MM.1S (cell line): ENCODE data around the gene GPATCH4.

Experiments
- DNase-seq: peaks from one replicate; pipeline ENCODE4 v3.0.0-alpha.2; 2015
- H2AFZ ChIP-seq: fragments of 300-600 bp; sonication (generic); 2 replicates; pipeline ENCODE4 v1.6.0; 2016; ENCODE audit warnings: antibody characterized with exemption, low read length
- H3F3A ChIP-seq: fragments of 300-600 bp; sonication (generic); 2 replicates; pipeline ENCODE4 v1.6.1; 2016; ENCODE audit warnings: mild to moderate bottlenecking, antibody characterized with exemption, low read length, moderate library complexity, mixed read lengths; ENCODE audit not compliant: insufficient read depth
- H3K27ac ChIP-seq: fragments of 300-600 bp; sonication (generic); 2 replicates; pipeline ENCODE4 v1.5.1; 2016; ENCODE audit warnings: mild to moderate bottlenecking, low read length
- H3K27me3 ChIP-seq: fragments of 300-600 bp; sonication (generic); replicated peaks from 2 replicates; pipeline ENCODE4 v1.6.0; 2016; ENCODE audit warnings: low read length; ENCODE audit not compliant: insufficient read depth
- H3K36me3 ChIP-seq: fragments of 300-600 bp; sonication (generic); replicated peaks from 2 replicates; pipeline ENCODE4 v1.6.1; 2016; ENCODE audit warnings: mild to moderate bottlenecking, low read length, mixed read lengths; ENCODE audit not compliant: insufficient read depth
- H3K4me1 ChIP-seq: fragments of 300-600 bp; sonication (generic); 2 replicates; pipeline ENCODE4 v1.6.1; 2016; ENCODE audit warnings: low read length, mixed read lengths
- H3K4me2 ChIP-seq: fragments of 300-600 bp; sonication (generic); 2 replicates; pipeline ENCODE4 v1.6.0; 2016; ENCODE audit warnings: low read depth, low read length
- H3K4me3 ChIP-seq: fragments of 300-600 bp; sonication (generic); 2 replicates; pipeline ENCODE4 v1.5.1; 2016; ENCODE audit warnings: low read length, mixed read lengths
- H3K79me2 ChIP-seq: fragments of 300-600 bp; sonication (generic); 2 replicates; pipeline ENCODE4 v1.6.1; 2016; ENCODE audit warnings: mixed run types, low read length, mixed read lengths
- H3K9ac ChIP-seq: fragments of 300-600 bp; sonication (generic); 2 replicates; pipeline ENCODE4 v1.6.1; 2016; ENCODE audit warnings: low read length, mixed read lengths
- H3K9me2 ChIP-seq: fragments of 300-600 bp; sonication (generic); replicated peaks from 2 replicates; pipeline ENCODE4 v1.6.1; 2016; ENCODE audit warnings: mild to moderate bottlenecking, low read length, mixed read lengths; ENCODE audit not compliant: insufficient read depth
- H3K9me3 ChIP-seq: fragments of 300-600 bp; sonication (generic); replicated peaks from 2 replicates; pipeline ENCODE4 v1.6.1; 2016; ENCODE audit warnings: mild to moderate bottlenecking, low read length, mixed read lengths; ENCODE audit not compliant: insufficient read depth
- H4K20me1 ChIP-seq: fragments of 300-600 bp; sonication (generic); 2 replicates; pipeline ENCODE4 v1.6.1; 2016; ENCODE audit warnings: mild to moderate bottlenecking, low read length, moderate library complexity, mixed read lengths; ENCODE audit not compliant: insufficient read depth
- CTCF ChIP-seq: fragments of 300-600 bp; sonication (generic); IDR thresholded peaks from 2 replicates; pipeline ENCODE4 v1.5.1; 2016; ENCODE audit warnings: antibody characterized with exemption, low read length, mixed read lengths
- EZH2 ChIP-seq: fragments of 300-600 bp; sonication (generic); optimal IDR thresholded peaks from 2 replicates; pipeline ENCODE3; 2017; ENCODE audit warnings: low read depth, mild to moderate bottlenecking, antibody characterized with exemption, low read length, mixed read lengths
- EZH2phosphoT487 ChIP-seq: fragments of 300-600 bp; sonication (generic); IDR thresholded peaks from 2 replicates; pipeline ENCODE4 v1.6.1; 2018; ENCODE audit warnings: antibody characterized with exemption, low read length

The GPATCH4 gene

DNA sequence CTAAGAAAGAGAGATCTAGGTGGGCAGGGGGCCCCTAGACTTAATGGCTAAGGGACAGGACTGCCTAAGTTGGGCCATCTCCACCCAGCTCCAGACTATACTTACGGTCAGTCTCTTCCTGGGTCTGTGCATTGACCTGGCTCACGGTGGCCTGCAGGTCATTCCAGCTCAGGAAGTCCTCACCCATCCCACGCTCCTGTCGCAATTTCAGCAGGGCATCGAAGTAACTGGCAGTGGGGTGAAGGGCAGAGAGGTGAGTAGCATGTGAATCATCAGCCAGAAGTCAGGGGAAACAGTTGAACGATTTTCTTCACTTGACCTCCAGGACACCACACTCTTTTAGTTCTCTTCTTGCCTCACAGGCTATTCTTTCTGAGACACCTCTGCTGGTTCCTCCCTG is 49.4 kb downstream of the GPATCH4 start:
- Histone ChIP-seq H3K4me1 (no peaks in the 10 kb centered on the region), H3K4me2 (no peak overlapping the region), H3K27me3 (no peaks in the 10 kb centered on the region), H3K36me3 (no peaks in the 10 kb centered on the region), H3K9me2 (no peaks in the 10 kb centered on the region), H4K20me1 (no peaks in the 10 kb centered on the region), H3K9me3 (no peaks in the 10 kb centered on the region), H3F3A (no peaks in the 10 kb centered on the region), H3K79me2 (no peaks in the 10 kb centered on the region), H2AFZ (no peak overlapping the region), H3K9ac (no peak overlapping the region), H3K4me3 (no peak overlapping the region), H3K27ac (no peak overlapping the region)
- TF ChIP-seq EZH2phosphoT487, result no peak
- no peak for TF ChIP-seq CTCF
- TF ChIP-seq EZH2, result no peak
- DNase-seq, result no peak

- TF ChIP-seq CTCF (no peak), EZH2phosphoT487 (no peak), EZH2 (no peak)
- no peak overlapping the region for H3K4me3 ChIP-seq
- no peaks in the 10 kb centered on the region for H3F3A ChIP-seq
- no peaks in the 10 kb centered on the region for H3K4me1 ChIP-seq
- no peaks in the 10 kb centered on the region for H3K9me2 ChIP-seq
- no peaks in the 10 kb centered on the region for H3K36me3 ChIP-seq
- no peak overlapping the region for H3K9ac ChIP-seq
- H3K4me2 ChIP-seq, result no peak overlapping the region
- no peak overlapping the region for H3K27ac ChIP-seq
- H3K27me3 ChIP-seq, result no peaks in the 10 kb centered on the region
- no peaks in the 10 kb centered on the region for H3K79me2 ChIP-seq
- DNase-seq, result no peak
- H3K9me3 ChIP-seq, result no peaks in the 10 kb centered on the region
- H2AFZ ChIP-seq, result no peak overlapping the region
- H4K20me1 ChIP-seq, result no peaks in the 10 kb centered on the region
Measured at GRCh38 chr1:156551066-156551643, 50.1 kb downstream of the GPATCH4 start.

GRCh38 chr1:156550346-156550745 is 50.9 kb downstream of the GPATCH4 start:
- no peak overlapping the region for H3K4me3 ChIP-seq
- no peaks in the 10 kb centered on the region for H3K36me3 ChIP-seq
- no peaks in the 10 kb centered on the region for H3K9me3 ChIP-seq
- H3F3A ChIP-seq, result no peaks in the 10 kb centered on the region
- no peaks in the 10 kb centered on the region for H4K20me1 ChIP-seq
- DNase-seq, result no peak
- no peaks in the 10 kb centered on the region for H3K9me2 ChIP-seq
- TF ChIP-seq EZH2 (no peak), CTCF (no peak), EZH2phosphoT487 (no peak)
- no peak overlapping the region for H2AFZ ChIP-seq
- no peaks in the 10 kb centered on the region for H3K27me3 ChIP-seq
- no peak overlapping the region for H3K4me2 ChIP-seq
- no peak overlapping the region for H3K9ac ChIP-seq
- H3K4me1 ChIP-seq, result no peaks in the 10 kb centered on the region
- no peaks in the 10 kb centered on the region for H3K79me2 ChIP-seq
- H3K27ac ChIP-seq, result no peak overlapping the region
